GM12864 (cell line): ENCODE measurements around the gene SLC37A1.
A peak's percentile ranks its signal among the peaks of the same experiment; 100 is the strongest.

Experiments used
- DNase-seq: peaks from one replicate; pipeline ENCODE4 v3.0.0-alpha.2; 2011; ENCODE audit warnings: low read depth
- H3K4me3 ChIP-seq: 2 replicates; pipeline ENCODE4 v1.5.1; 2011; ENCODE audit warnings: mild to moderate bottlenecking, low read depth, low read length, control low read depth
- CTCF ChIP-seq: IDR thresholded peaks from 2 replicates; pipeline ENCODE4 v1.5.1; 2011; ENCODE audit warnings: low read depth, mild to moderate bottlenecking, moderate library complexity, low read length, control low read depth, inconsistent platforms; ENCODE audit errors: missing control alignments

Gene SLC37A1

GRCh38 chr21:42601656-42602055 lies 88.0 kb downstream of the SLC37A1 start:
- DNase-seq, result no peak
- no peak overlapping the region for H3K4me3 ChIP-seq
- no peak for TF ChIP-seq CTCF

- no peak for DNase-seq
- no peak overlapping the region for H3K4me3 ChIP-seq
- TF ChIP-seq CTCF, result no peak
Observed at GRCh38 chr21:42607102-42607501, 93.5 kb downstream of the SLC37A1 start.

- no peak for TF ChIP-seq CTCF
- no peak for DNase-seq
- no peak overlapping the region for H3K4me3 ChIP-seq
Observed at GRCh38 chr21:42607525-42608102, 94.0 kb downstream of the SLC37A1 start.

- no peak for TF ChIP-seq CTCF
- no peak overlapping the region for H3K4me3 ChIP-seq
- no peak for DNase-seq
Observed at GRCh38 chr21:42608446-42608845, 94.8 kb downstream of the SLC37A1 start.

- DNase-seq, result peak; percentile 63
- TF ChIP-seq CTCF, result no peak
- H3K4me3 ChIP-seq, result no peak overlapping the region
Observed at GRCh38 chr21:42609811-42610210, 96.2 kb downstream of the SLC37A1 start.

GRCh38 chr21:42611852-42612251 lies 98.2 kb downstream of the SLC37A1 start:
- TF ChIP-seq CTCF, result no peak
- no peak overlapping the region for H3K4me3 ChIP-seq
- no peak for DNase-seq

GRCh38 chr21:42612390-42612789 lies 98.7 kb downstream of the SLC37A1 start:
- TF ChIP-seq CTCF, result no peak
- no peak for DNase-seq
- H3K4me3 ChIP-seq, result no peak overlapping the region
